Caki2 (cell line): ENCODE data around the gene NHERF2. TPM values are rescaled to one million over a fixed set of nuclear protein-coding genes. Genes with fewer than 3 reads are reported as not detected.
A peak's percentile ranks its signal among the peaks of the same experiment; 100 is the strongest.
"Not testable (repeated sequence)": the region's sequence is repeated elsewhere in the genome, so short reads cannot be mapped to it uniquely, and the experiment has no call there.

Source experiments
- DNase-seq: peaks from one replicate; pipeline ENCODE4 v3.0.0-alpha.2; 2015; ENCODE audit warnings: low read depth
- in situ Hi-C: cut with HindIII; loops from 2 replicates; pipeline ENCODE4 v1.10.0; 2016; ENCODE audit warnings: low sequenced_read_pairs, low pct_unique_long_range_greater_than_20kb, mixed read lengths
- total RNA-seq: library from RNA; depleted of rRNA; stranded (reverse); fragments of >200 nt; shearing (Covaris generic); gene quantifications from 2 replicates; pipeline ENCODE4 v1.2.3, GENCODE V29; 2014; ENCODE audit warnings: low replicate concordance

NHERF2 gene
- total RNA-seq, 1 experiment from 2014 or later = 30.3 TPM

DNA sequence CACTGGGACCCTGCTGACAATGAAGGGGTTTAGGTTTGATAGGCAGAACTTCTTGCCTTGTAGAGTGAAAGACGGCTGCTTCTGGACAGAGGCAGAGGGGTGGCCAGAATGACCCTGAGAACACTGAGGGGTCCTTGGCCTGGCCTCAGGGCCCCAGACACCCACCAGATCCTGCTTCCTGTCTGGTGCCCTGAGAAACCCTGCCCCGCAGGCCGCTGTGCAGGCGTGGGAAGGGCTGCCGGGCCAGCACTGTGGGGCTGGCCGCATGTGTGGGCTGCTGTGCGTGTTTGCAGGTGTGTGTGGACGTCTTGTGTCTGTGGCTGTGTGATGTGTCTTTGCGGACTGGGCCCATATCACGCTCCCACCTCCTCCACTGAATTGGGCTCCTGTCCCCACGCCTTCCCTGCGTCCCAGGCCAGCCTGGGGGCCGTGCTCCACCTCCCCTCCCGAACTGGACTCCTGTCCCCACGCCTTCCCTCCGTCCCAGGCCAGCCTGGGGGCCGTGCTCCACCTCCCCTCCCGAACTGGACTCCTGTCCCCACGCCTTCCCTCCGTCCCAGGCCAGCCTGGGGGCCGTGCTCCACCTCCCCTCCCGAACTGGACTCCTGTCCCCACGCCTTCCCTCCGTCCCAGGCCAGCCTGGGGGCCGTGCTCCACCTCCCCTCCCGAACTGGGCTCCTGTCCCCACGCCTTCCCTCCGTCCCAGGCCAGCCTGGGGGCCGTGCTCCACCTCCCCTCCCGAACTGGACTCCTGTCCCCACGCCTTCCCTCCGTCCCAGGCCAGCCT lies 7.4 kb downstream of the NHERF2 start:
- DNase-seq = not testable (repeated sequence)
- in situ Hi-C loops = loop anchor here (25.0 kb wide), 1 partner anchor 478 kb away; the partner anchor contains the start of genes AMDHD2 and ATP6V0C

DNA sequence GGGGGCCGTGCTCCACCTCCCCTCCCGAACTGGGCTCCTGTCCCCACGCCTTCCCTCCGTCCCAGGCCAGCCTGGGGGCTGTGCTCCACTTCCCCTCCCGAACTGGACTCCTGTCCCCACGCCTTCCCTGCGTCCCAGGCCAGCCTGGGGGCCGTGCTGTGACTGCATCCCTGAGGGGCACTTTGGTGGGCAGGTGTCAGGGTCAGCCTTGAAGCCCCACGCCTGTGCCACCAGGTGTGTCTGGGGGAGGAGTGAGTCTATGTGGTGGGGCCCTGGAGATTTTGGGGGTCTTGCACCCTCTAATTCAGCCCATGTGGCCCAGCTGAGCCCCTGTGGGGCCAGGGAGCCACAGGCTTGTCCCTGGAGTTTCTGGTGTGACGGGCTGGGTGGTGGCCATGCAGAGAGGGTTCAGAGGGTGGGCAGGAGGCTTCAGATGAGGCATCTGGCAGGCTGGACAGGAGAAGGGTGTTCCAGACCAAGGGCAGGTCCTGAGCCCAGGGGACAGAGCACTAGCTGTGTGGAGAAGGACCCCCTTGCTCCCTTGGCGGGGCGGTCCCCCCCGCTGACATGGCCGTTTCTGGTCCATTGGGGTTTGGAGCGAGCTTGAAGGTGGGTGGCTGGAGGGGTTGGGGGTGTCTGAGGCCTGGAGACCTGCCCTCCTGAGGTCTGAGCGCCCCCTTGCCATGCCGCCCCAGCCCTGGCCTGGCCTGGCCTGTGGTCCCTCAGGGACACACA lies 8.2 kb downstream of the NHERF2 start:
- in situ Hi-C loops = loop anchor here (25.0 kb wide), 1 partner anchor 477 kb away; the partner anchor contains the start of genes AMDHD2 and ATP6V0C
- DNase-seq = no peak

DNA sequence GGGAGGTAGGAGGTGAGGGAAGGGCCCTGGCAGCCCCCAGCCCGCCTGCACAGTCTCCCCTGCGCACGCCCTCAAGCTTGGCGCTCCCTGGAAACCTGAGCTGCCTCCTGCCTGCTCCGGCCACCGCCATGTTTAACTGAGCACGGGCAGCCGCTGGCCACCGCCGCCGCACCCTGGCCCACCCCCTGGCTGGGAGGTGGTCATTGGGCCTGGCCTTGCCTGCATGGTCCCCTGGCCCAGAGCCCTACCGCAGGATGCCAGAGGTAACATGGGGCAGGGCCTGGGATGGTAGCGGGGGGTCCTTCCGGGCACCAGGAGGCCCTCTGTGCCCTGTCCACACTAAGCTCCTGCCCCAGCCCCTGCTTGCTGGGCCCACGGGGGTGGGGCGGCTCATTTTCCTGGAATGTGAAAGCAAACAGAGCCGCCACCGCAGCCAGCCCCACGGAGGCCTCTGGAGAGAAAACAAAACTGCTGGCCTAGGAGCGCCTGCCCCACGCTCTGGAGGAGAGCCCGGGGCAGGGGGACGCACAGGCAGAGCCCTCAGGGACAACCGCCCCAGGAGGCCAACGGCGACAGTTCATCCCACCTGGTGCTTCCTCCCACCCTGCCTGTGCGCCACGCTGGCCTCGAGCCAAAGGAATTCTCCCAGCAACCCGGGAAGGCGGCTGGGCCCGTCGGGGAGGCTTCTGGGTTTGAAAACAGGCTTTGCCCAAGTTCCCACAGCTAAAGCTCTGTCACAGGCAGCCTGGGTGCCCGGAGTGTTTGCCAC lies 8.9 kb downstream of the NHERF2 start:
- in situ Hi-C loops = loop anchor here (25.0 kb wide), 1 partner anchor 477 kb away; the partner anchor contains the start of genes AMDHD2 and ATP6V0C
- DNase-seq = no peak

DNA sequence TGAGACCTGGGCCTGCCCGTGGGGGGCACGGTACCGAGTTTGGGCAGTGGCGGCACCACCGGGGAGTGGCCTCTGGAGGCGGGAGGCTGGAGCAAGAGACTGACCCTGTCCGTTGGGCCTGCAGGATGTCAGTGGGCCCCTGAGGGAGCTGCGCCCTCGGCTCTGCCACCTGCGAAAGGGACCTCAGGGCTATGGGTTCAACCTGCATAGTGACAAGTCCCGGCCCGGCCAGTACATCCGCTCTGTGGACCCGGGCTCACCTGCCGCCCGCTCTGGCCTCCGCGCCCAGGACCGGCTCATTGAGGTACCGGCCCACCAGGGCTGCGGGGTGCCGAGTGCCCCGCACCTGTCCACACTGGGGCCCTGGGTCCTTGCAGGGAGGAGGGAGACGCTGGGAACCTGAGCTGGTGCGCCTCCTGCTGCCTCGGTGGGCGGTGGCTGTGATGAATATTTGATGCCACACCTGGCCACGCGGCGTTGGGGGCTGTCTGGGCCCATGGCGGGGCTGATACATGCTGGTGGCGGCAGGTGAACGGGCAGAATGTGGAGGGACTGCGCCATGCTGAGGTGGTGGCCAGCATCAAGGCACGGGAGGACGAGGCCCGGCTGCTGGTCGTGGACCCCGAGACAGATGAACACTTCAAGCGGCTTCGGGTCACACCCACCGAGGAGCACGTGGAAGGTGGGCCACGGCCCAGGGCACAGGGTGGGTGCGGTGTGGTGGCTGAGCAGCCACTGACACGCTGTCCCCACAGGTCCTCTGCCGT lies 9.7 kb downstream of the NHERF2 start:
- in situ Hi-C loops = loop anchor here (25.0 kb wide), 1 partner anchor 476 kb away; the partner anchor contains the start of genes AMDHD2 and ATP6V0C
- no peak for DNase-seq

DNA sequence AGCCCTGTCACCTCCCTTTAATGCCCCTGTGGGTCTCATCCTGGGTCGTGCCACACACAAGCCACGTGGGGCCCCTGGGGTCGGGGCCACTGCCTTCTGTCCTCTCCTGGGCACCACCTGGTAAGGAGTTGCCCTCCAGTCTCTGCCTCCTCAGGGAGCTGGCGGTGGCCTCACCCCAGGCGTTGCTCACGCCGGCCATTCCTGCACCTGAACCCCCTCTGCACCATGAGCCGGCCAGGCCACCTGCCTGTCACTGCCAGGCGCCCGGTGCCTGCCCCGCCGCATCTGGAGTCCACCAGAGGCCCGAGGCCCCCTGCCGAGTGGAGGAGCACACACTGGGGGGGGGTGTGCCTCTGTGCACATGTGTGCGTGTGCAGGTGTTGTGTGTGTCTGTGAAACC lies 10.4 kb downstream of the NHERF2 start:
- in situ Hi-C loops = loop anchor here (25.0 kb wide), 1 partner anchor 475 kb away; the partner anchor contains the start of genes AMDHD2 and ATP6V0C
- DNase-seq = no peak

DNA sequence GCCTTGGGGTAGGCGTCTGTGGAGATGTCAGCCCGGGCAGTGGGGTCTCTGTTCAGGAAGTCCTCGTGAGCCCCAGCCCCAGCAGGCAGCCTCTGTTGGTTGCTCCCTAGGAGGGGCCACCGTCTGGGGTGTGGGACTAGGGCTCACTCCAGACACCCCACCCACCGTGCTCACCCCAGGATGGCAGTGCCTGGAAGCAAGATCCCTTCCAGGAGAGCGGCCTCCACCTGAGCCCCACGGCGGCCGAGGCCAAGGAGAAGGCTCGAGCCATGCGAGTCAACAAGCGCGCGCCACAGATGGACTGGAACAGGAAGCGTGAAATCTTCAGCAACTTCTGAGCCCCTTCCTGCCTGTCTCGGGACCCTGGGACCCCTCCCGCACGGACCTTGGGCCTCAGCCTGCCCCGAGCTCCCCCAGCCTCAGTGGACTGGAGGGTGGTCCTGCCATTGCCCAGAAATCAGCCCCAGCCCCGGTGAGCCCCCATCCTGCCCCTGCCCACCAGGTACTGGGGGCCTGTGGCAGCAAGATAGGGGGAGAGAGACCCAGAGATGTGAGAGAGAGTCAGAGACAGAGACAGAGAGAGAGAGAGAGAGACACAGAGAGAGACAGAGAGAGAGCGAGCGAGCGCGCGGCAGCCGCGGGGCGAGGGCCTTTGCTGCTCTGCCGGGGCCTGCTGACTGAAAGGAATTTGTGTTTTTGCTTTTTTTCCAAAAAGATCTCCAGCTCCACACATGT lies 11.1 kb downstream of the NHERF2 start:
- in situ Hi-C loops = loop anchor here (25.0 kb wide), 1 partner anchor 474 kb away; the partner anchor contains the start of genes AMDHD2 and ATP6V0C
- DNase-seq = no peak

DNA sequence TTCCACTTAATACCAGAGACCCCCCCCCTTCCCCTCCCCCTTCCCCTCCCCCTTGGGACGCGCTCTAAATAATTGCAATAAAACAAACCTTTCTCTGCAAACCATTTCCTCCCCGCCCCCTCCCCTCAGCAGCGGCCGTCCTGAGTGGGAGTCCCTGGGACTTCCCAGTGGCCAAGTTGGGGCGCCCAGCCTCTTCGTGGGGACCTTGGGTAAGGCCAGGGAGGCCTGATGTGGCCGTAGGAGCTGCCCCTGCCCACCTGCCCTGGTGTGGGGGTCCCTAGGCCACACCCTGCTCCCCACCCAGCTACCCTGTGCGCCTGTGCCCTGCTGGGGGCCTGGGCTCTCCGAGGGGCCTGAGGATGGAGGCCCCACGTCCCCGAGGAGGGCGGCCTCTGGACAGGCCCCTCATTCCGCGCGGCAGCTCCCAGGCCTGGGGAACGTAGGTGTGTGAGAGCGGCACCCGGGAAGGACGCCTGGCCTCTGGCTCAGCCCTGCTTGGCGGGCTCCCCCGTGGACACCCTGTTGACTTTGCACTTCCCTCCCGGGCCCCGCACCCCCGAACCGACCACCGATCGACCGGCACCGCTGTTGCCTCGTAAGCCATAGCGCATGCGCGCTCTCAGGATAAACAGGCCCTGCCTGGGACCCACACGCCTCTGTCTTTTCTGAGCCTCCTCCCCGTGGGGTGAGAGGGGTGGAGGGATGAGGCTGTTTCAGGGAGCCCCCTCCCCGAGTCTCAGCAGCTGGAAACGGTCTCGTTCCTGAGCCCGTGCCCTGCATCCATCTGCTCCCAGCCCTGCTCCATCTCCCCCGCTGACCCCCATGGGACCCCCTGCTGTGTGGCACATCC lies 11.9 kb downstream of the NHERF2 start:
- in situ Hi-C loops = loop anchor here (25.0 kb wide), 1 partner anchor 474 kb away; the partner anchor contains the start of genes AMDHD2 and ATP6V0C
- no peak for DNase-seq

DNA sequence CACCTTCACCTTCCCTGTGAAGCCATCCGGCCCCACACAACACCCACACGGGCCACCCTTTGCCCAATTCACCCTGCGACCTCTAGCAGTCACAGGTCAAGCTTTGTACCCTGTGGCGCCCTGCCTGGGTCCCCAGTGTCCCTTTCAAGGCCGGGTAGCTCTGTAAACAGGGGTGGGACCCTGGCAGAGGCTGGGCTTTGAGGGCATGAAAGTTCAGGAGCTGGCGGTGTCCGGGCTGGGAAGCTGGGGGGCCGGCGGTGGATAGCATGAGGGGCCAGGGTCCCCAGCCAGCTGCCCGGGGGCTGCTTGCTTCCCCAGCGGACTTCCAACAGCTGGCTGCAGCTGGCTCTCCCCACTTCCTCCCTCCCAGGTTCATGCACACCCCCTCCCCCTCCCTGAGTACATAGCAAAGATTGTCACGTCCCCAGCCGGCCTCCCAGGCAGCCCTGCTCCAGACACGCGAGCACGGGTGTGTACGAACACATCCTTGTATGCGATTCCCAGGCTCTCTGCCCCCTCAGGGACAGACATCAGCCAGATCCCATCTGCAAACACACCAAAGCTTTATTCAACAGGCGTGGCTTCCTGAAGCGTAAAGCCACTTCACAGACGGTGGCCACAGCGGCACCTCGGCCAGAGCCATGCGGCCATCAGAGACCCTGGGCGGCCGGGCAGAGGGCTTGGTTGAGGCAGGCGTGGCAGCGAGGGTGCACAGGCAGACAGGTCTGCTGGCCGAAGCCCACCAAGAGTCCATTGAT lies 12.8 kb downstream of the NHERF2 start:
- DNase-seq = no peak

DNA sequence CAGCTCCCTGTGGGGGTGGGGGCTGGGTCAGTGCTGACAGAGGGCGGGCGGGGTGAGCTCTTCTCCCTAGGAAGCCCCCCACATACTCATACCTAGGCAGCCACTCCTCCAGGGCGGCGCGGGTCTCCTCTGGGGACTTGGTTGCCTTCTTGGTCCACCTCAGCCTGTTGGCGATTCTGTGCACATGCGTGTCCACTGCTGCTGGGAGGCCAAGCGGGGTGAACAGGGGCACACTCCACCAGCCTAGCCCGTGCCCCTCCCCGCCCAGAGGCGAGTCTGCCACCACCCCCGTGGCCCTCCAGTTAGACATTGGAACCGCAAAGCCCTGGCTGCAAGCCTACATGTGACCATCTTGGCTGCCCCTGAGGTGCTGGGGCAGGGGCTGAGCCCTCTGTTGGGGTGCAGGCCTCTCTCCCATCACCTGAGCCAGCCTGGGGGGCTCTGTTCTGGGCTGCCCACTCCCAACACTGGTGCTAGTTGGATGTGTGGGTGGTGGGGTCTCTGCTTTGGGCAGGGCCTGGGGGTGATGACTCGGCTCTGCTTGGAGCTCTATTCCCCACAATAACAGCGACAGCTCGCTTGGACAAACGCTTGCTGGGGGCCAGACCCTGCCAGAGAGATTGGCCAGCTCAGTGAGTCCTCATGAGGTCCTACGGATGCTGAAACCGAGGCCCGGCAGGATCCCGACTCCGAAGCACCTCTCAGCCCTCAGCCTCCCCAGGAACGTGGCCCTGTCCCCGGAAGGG lies 13.5 kb downstream of the NHERF2 start:
- in situ Hi-C loops = loop anchor here (25.0 kb wide), 1 partner anchor 472 kb away; the partner anchor contains the start of genes AMDHD2 and ATP6V0C
- DNase-seq = no peak

More for the DNA sequence above, 12.8 kb downstream of the NHERF2 start:
- in situ Hi-C loops = loop anchor here (25.0 kb wide), 1 partner anchor 473 kb away; the partner anchor contains the start of genes AMDHD2 and ATP6V0C

DNA sequence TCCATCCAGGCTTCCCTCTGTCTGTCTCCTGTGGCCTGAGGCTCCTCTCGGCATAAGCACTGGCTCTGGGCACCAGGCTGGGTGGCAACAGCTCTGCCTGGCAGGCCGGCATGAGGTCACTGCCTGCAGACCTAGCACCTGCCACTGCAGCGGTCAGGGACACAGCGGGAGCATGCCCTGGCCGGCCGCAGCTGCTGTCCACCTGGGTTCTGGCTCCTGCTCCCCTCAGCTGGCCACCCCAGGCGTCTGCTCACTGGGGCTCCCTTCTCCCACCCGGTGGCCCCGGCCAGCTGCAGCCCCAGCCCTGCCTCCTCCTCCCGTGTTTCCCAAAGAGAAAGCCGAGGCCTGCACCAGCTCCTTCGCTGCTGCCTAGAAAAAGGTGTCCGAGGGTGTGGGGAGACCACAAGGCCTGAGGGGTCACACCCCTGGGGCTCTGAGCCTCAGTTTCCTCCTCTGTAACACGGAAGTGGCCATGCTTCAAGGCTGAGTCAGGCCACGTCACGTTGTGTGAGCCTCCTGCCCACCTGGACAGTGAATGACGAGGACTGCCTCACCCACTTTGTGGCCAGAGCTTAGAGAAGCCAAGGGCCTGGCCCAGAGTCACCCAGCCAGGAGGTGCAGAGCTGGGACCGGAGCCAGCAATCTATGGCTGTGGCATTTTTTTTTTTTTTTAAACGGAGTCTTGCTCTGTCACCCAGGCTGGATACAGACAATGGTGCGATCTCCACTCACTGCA lies 14.3 kb downstream of the NHERF2 start:
- in situ Hi-C loops = loop anchor here (25.0 kb wide), 1 partner anchor 471 kb away; the partner anchor contains the start of genes AMDHD2 and ATP6V0C

DNA sequence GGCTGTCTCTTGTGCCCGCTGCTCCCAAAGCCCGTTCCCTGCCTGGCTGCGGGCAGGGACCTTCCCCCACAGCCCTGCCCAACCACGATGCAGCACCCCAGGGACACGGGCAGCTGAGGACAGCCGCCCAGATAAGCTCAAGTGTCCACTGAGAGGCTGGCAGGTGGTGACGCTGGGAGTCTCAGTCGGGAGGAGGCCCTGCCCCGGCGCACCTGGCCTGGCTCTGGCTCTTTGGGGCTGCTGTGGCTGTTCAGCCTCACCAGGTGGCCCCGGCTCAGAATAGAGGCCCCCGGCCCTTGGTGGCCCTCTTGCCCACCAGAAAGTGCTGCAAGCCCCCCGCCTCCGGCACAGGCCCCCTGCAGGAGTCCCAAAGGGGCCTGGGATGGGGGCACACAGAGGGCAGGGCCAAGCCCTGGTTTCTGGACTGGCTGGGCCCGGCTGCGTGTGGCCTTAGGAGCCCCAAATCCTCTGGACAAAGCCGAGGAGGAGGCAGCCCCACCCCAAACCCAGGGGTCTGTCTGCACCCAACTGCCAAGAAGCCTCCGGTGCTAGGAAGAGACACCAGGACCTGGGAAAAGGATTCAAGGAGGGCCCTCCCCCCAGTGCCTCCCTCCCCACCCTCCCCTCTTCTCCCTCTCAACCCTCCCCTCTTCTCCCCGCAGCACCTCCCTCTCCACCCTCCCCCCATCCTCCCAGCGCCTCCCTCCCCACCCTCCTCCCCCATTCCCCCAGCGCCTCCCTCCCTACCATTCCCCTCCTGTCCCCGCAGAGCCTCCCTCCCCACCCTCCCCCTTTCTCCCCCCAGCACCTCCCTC lies 15.7 kb downstream of the NHERF2 start:
- in situ Hi-C loops = loop anchor here (25.0 kb wide), 1 partner anchor 470 kb away; the partner anchor contains the start of genes AMDHD2 and ATP6V0C
- DNase-seq = no peak

More for the DNA sequence above, 14.3 kb downstream of the NHERF2 start:
- DNase-seq = peak; percentile 85

DNA sequence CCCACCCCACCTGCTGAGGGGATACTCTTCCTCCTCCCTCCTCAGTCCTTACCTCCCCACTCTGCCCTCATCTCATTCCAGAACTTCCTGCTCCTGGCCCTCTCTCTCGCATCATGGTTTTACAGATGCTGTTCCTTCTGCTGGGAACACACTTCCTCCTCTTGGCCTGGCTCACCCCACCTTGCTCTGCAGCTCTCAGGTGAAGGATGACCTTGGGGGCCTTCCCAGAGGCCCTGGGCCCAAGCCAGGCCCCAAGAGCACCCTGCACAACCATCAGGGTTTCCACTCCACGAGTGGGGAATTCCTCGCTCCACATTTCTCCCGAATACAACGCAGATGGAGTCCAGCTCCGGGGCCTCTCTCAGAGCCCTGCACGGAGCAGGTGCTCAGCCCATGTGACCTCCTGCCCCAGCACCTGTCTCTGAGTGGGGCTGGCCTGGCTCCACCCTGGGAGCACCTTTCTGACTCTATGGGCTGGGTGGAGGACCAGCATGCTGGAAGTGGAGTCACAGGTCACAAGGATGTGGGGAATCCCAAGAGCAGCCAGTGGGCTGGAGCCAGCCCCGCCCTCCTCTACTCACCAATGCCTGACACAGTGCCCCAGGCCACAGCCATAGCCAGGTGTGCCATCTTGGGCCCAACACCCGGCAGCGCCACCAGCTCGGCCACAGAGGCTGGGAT lies 16.4 kb downstream of the NHERF2 start:
- peak; percentile 86 for DNase-seq
- in situ Hi-C loops = loop anchor here (25.0 kb wide), 1 partner anchor 469 kb away; the partner anchor contains the start of genes AMDHD2 and ATP6V0C
